GM12873 (cell line): ENCODE measurements around the gene SERPINE3.

Experiments used
- TF ChIP-seq, protein P1 (sequence below): IDR thresholded peaks from 2 replicates; pipeline ENCODE4 v1.5.1; 2012; ENCODE audit warnings: low read depth, mild to moderate bottlenecking, moderate library complexity, low read length, control low read depth; ENCODE audit not compliant: insufficient read depth; ENCODE audit errors: missing control alignments

The SERPINE3 gene

DNA sequence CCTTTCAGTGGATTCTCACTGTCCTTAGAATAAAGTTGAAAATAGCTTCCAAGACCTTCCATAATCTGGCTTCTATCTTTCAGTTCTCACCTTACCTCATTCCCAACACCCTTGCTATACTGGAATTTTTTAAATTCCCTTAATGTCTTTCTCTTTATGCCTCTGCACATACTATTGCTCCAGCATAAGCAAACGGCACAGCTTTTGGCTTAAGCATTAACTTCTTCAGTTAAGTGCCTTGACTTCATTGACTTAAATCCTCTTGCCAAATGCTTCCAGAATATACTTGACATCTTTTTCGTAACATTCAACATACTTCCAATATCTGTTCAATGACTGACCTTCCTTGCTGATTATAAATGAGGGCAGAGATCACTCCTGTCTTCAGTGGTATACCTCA lies 34.0 kb downstream of the SERPINE3 start:
- TF ChIP-seq, protein P1, sequence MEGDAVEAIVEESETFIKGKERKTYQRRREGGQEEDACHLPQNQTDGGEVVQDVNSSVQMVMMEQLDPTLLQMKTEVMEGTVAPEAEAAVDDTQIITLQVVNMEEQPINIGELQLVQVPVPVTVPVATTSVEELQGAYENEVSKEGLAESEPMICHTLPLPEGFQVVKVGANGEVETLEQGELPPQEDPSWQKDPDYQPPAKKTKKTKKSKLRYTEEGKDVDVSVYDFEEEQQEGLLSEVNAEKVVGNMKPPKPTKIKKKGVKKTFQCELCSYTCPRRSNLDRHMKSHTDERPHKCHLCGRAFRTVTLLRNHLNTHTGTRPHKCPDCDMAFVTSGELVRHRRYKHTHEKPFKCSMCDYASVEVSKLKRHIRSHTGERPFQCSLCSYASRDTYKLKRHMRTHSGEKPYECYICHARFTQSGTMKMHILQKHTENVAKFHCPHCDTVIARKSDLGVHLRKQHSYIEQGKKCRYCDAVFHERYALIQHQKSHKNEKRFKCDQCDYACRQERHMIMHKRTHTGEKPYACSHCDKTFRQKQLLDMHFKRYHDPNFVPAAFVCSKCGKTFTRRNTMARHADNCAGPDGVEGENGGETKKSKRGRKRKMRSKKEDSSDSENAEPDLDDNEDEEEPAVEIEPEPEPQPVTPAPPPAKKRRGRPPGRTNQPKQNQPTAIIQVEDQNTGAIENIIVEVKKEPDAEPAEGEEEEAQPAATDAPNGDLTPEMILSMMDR = no peak

DNA sequence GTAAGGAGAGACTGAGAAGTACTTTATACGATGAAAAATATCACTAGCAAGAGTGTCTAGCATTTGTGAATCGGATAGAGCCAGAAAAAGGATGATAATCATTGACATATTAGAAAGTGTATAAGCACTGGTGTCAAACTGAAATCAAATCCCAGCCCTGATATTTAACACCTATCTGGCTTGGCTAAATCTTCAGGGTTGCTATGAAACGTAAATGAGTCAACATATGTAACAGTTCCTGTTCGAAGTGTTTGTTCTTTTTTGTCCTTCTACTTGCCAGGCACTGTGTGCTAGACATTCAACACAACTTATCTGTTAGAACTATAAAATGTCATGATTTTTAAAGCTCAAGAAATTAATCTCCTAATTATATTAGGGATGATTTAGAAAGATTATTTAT lies 40.8 kb downstream of the SERPINE3 start:
- TF ChIP-seq, protein P1 = no peak

DNA sequence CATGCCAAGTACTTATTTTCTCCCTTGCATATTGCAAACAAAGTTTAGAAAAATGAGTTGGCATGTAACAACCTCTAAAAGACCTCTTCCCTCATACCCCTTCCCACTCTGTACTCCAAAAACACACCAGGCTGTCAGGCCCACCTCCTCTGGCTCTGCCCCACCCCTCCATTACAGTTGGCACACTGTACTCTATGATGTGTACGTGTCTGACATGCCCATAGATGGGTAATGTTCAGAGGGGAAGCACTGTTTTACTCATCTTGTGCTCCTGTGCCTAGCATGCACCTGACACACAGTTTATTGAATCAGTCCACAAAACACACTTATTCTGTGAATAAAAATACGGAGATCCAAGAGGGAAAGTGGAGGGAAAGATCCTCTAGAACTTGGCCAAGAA lies 45.6 kb downstream of the SERPINE3 start:
- TF ChIP-seq, protein P1 = no peak

DNA sequence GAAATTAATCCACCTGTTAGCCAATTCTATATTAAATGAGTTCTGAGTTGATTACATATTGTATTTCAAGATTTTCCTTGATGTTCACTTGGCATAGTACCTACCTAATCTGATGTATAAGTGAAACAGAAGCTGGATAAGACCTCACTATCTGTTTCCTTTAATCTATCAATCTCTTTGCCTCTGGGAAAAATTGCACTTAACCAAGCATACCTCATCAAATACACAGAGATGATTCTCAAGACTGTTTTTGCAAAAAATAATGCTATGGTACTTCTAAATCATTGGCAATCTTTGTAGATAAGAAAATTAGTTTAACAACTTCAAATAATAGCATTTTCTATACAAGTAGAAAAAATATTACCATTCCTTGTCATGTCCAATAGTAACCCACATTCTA lies 55.2 kb downstream of the SERPINE3 start:
- TF ChIP-seq, protein P1 = no peak

DNA sequence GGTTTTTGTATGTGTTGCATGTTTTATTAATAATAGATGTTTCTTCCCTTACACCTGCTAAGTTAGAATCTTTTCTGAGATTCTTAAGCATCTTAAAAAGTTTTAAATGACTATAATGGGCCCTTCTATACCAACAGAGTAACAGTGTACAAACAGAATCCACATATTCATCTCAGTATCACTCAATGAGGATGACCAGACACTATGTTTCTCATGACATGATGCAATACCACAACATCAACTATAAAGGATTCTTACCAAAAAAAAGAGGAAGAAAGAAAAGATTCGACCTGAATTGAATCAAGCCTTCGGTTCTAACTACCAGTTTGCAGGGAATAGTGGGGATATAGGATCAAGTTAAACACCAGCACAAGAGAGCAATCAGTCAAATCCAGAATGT lies 56.9 kb downstream of the SERPINE3 start:
- TF ChIP-seq, protein P1 = no peak

DNA sequence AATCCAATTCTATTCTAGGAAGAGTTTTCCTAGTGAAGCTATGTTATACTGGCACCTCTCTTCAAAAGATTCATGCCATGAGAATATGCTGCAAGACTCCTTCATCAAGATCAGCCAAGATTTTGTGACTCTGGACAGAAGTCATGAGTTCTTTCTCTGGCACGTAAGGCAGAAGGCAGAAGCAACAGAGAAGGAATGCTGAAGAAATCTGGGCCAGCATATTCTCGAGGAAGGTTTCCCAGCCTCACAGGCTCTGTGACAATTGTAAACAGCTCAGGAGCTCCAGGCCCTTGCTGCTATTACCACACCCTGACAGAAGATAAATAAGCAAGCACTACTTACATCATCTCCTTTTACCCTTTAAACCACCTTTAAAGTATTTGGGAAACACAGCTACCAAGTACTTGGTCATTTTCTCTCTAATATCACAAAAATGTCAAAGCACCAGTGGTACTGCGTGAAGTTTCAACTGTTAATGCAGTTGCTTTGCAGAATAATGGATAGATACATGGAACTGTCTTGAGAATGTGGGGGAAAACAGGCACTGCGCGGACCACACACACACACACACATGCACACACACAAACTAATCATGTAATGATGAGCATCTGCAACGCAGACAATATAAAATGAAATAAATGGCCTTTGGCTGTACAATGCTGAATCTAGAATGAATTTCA lies 57.9 kb downstream of the SERPINE3 start:
- TF ChIP-seq, protein P1 = no peak

DNA sequence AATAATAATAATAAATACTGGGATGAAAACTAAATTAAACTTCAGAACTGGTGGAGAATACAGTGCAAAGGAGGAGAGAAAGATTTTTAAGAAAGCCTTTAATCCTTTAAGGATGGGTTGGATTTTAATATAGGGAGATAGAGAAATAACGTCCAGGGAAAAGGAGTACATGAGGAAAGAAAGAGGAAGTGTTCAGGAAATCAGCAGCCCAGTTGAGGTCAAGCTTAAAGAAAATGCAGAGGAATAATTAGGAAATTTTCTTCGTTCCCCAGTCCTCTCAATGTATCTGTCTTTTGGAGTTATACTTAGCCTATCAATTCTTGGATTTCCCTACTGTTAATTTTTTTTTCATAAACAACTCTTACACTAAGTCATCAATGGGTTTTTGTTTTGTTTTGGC lies 65.7 kb downstream of the SERPINE3 start:
- TF ChIP-seq, protein P1 = no peak
